ENCODE results near the gene HIVEP3. TPM values are rescaled to one million over a fixed set of nuclear protein-coding genes. Genes with fewer than 3 reads are reported as not detected.

Gene HIVEP3
- polyA plus RNA-seq, 1 donor (not counting 4 experiments of a cell fraction or from before 2014, with no cell fraction given) = 1.1 TPM

GRCh38 chr1:41722184-41722583 lies 196.5 kb downstream of the HIVEP3 start:
- H3K4me2 ChIP-seq (ENCODE audit: control insufficient read depth, extremely low read depth, insufficient read depth, low read depth, low read length) = no peak overlapping the region
- peaks cover 9% of the 10 kb centered on the region for H3K4me1 ChIP-seq (ENCODE audit: control insufficient read depth, extremely low read depth, insufficient read depth, low read length)
- FAIRE-seq (no peak), DNase-seq (ENCODE audit: low read depth, low spot score) (no peak)
- H3K9ac ChIP-seq (ENCODE audit: control insufficient read depth, extremely low read depth, insufficient read depth, low read length) = no peak overlapping the region
- H3K9me1 ChIP-seq (ENCODE audit: control insufficient read depth, extremely low read depth, insufficient read depth, low read length) = no peaks in the 10 kb centered on the region
- H3K79me2 ChIP-seq (ENCODE audit: control insufficient read depth, insufficient read depth, low read length) = no peaks in the 10 kb centered on the region
- no peak overlapping the region for H2AFZ ChIP-seq (ENCODE audit: control insufficient read depth, low read length)
- H3K9me3 ChIP-seq (ENCODE audit: control insufficient read depth, low read depth, low read length) = no peaks in the 10 kb centered on the region
- no peaks in the 10 kb centered on the region for H3K36me3 ChIP-seq (ENCODE audit: control insufficient read depth in 2 of 2, extremely low read depth in 1 of 2, insufficient read depth in 2 of 2, low read length in 2 of 2)
- no peak overlapping the region for H3K4me3 ChIP-seq (ENCODE audit: control insufficient read depth in 2 of 3, extremely low read depth in 1 of 3, insufficient read depth in 2 of 3, low read depth in 1 of 3, low read length in 3 of 3)
- H3K27me3 ChIP-seq (ENCODE audit: control insufficient read depth, extremely low read depth, insufficient read depth, low read length) = peaks cover 12% of the 10 kb centered on the region
- H4K20me1 ChIP-seq (ENCODE audit: control insufficient read depth, extremely low read depth, insufficient read depth, low read length) = no peaks in the 10 kb centered on the region
- no peak for TF ChIP-seq CTCF (optimal IDR thresholded peaks at IDR 0.05 in 1 of 3, IDR thresholded peaks at IDR 0.05 in 1 of 3, conservative IDR thresholded peaks at IDR 0.05 in 1 of 3; ENCODE audit: extremely low read depth in 1 of 3, insufficient read depth in 2 of 3, low read length in 3 of 3)
- TF ChIP-seq EZH2 (IDR thresholded peaks at IDR 0.05; ENCODE audit: low read length) = no peak
- H3K27ac ChIP-seq (ENCODE audit: control insufficient read depth, insufficient read depth, low read length) = no peak overlapping the region
- dilution Hi-C loops (cut with MboI; ENCODE audit: extremely low pct_ligation_motif_present, low sequenced_read_pairs) = no loop called here

- no peak overlapping the region for H2AFZ ChIP-seq (ENCODE audit: control insufficient read depth, low read length)
- FAIRE-seq (no peak), DNase-seq (ENCODE audit: low read depth, low spot score) (no peak)
- no peak overlapping the region for H3K27ac ChIP-seq (ENCODE audit: control insufficient read depth, insufficient read depth, low read length)
- dilution Hi-C loops (cut with MboI; ENCODE audit: extremely low pct_ligation_motif_present, low sequenced_read_pairs) = no loop called here
- peaks cover 9% of the 10 kb centered on the region for H3K4me1 ChIP-seq (ENCODE audit: control insufficient read depth, extremely low read depth, insufficient read depth, low read length)
- no peaks in the 10 kb centered on the region for H3K9me1 ChIP-seq (ENCODE audit: control insufficient read depth, extremely low read depth, insufficient read depth, low read length)
- no peaks in the 10 kb centered on the region for H3K36me3 ChIP-seq (ENCODE audit: control insufficient read depth in 2 of 2, extremely low read depth in 1 of 2, insufficient read depth in 2 of 2, low read length in 2 of 2)
- H3K79me2 ChIP-seq (ENCODE audit: control insufficient read depth, insufficient read depth, low read length) = no peaks in the 10 kb centered on the region
- H3K4me3 ChIP-seq (ENCODE audit: control insufficient read depth in 2 of 3, extremely low read depth in 1 of 3, insufficient read depth in 2 of 3, low read depth in 1 of 3, low read length in 3 of 3) = no peak overlapping the region
- H3K9me3 ChIP-seq (ENCODE audit: control insufficient read depth, low read depth, low read length) = no peaks in the 10 kb centered on the region
- no peaks in the 10 kb centered on the region for H4K20me1 ChIP-seq (ENCODE audit: control insufficient read depth, extremely low read depth, insufficient read depth, low read length)
- peaks cover 12% of the 10 kb centered on the region for H3K27me3 ChIP-seq (ENCODE audit: control insufficient read depth, extremely low read depth, insufficient read depth, low read length)
- no peak for TF ChIP-seq EZH2 (IDR thresholded peaks at IDR 0.05; ENCODE audit: low read length)
- TF ChIP-seq CTCF (optimal IDR thresholded peaks at IDR 0.05 in 1 of 3, IDR thresholded peaks at IDR 0.05 in 1 of 3, conservative IDR thresholded peaks at IDR 0.05 in 1 of 3; ENCODE audit: extremely low read depth in 1 of 3, insufficient read depth in 2 of 3, low read length in 3 of 3) = no peak
- H3K4me2 ChIP-seq (ENCODE audit: control insufficient read depth, extremely low read depth, insufficient read depth, low read depth, low read length) = no peak overlapping the region
- H3K9ac ChIP-seq (ENCODE audit: control insufficient read depth, extremely low read depth, insufficient read depth, low read length) = no peak overlapping the region
Measured at GRCh38 chr1:41720861-41721410, 197.8 kb downstream of the HIVEP3 start.

Data from keratinocyte (primary cell).